GM19043 (cell line): ENCODE results near the gene ZNF485.
"Not testable (repeated sequence)": the region's sequence is repeated elsewhere in the genome, so short reads cannot be mapped to it uniquely, and the experiment has no call there.

Source experiments
- ATAC-seq: cut with Tn5 transposase; IDR thresholded peaks from one replicate; pipeline ENCODE4 v1.9.1; 2021; ENCODE audit warnings: low read depth; ENCODE audit not compliant: unreplicated experiment

The ZNF485 gene

DNA sequence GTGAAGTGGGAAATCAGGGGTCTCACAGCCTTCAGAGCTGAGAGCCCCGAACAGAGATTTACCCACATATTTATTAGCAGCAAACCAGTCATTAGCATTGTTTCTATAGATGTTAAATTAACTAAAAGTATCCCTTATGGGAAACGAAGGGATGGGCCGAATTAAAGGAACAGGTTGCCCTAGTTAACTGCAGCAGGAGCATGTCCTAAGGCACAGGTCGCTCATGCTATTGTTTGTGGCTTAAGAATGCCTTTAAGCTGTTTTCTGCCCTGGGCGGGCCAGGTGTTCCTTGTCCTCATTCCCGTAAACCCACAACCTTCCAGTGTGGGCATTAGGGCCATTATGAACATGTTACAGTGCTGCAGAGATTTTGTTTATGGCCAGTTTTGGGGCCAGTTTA, 4.7 kb upstream of the ZNF485 start:
- ATAC-seq: not testable (repeated sequence)

DNA sequence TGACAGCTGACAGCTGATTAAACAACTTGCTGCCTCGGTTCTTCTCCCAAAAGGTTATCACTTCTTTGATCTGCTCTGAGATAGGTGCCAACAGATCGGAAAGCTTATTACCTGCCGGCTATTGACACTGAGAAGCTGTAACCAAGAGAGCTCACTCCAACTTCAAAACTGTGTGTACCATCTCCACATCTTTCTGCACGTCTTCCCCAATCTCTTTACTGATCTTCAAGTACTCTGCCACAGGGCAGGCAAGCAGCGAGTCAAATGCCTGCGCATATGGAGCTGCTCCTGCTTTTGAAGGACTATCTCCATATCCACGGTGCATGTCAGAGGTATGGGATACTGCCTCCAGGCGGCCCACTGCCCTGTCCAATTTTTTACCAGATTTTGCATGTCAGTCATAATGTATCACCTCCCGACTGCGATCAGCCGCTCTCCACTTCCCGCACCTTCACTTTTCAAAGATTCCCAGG, 352 bp upstream of the ZNF485 start:
- ATAC-seq: peak; percentile 4

GRCh38 chr10:43607199-43607573, 948 bp downstream of the ZNF485 start:
- no peak for ATAC-seq

GRCh38 chr10:43610636-43611035, 4.4 kb downstream of the ZNF485 start:
- ATAC-seq: no peak

GRCh38 chr10:43616697-43617370, 10.6 kb downstream of the ZNF485 start:
- no peak for ATAC-seq

- no peak for ATAC-seq
Measured at GRCh38 chr10:43619368-43619767, 13.1 kb downstream of the ZNF485 start.

DNA sequence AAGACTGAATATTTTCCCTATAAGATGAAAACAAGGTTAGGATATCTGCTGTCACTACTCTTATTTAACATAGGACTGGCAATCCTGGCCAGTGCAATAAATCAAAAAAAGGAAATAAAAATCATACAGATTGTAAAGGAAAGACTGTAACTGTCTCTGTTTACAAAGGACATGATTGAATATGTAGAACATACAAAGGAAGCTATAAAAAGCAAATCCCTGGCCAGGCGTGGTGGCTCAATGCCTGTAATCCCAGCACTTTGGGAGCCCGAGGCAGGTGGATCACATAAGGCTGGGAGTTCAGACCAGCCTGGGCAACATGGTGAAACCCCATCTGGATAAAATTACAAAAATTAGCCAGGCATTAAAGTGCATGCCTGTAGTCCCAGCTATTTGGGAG, 15.8 kb downstream of the ZNF485 start:
- ATAC-seq: no peak

GRCh38 chr10:43623351-43623750, 17.1 kb downstream of the ZNF485 start:
- no peak for ATAC-seq

- ATAC-seq: no peak
Measured at GRCh38 chr10:43627942-43628341, 21.7 kb downstream of the ZNF485 start.

- no peak for ATAC-seq
Measured at GRCh38 chr10:43628956-43629355, 22.7 kb downstream of the ZNF485 start.

DNA sequence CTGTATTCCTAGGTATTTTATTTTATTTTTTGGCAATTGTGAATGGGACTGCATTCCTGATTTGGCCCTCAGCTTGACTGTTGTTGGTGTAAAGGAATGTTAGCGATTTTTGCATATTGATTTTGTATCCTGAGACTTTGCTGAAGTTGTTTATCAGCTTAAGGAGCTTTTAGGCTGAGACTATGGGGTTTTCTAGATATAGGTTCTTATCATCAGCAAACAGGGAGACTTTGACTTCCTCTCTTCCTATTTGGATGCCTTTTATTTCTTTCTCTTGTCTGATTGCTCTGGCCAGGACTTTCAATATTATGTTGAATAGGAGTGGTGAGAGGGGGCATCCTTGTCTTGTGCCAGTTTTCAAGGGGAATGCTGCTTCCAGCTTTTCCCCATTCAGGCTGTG, 29.6 kb downstream of the ZNF485 start:
- not testable (repeated sequence) for ATAC-seq

GRCh38 chr10:43640603-43641002, 34.4 kb downstream of the ZNF485 start:
- no peak for ATAC-seq

DNA sequence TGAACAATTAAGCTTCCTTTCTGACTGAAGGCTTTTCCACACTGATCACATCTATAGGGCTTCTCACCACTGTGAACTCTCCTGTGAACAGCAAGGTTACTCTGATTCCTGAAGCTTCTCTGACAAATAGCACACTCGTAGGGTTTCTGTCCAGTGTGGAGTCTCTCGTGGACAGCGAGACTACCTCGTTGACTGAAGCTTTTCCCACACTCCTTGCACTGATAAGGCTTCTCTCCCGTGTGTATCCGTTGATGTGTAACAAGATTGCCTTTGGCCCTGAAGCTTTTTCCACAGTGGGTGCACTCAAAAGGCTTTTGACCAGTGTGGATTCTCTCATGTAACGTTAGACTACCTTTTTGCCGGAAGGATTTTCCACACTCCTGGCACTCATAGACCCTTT, 38.0 kb downstream of the ZNF485 start:
- no peak for ATAC-seq

- no peak for ATAC-seq
Measured at GRCh38 chr10:43645866-43646265, 39.6 kb downstream of the ZNF485 start.

GRCh38 chr10:43647576-43647975, 41.3 kb downstream of the ZNF485 start:
- no peak for ATAC-seq

DNA sequence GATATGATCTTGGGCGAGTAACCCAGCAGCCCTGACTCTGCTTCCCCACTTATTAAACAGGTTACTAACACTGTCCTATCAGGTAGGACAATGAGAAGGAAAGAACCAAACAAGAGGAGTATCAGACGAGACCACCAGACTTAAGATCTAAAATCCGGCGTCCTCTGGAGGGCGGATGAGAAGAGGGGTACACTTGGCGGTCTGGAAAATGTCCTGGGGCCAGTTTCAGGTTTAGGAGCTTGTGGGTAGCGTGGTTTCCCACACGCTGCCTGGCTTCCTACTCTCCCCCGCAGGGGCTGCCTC, 41.8 kb downstream of the ZNF485 start:
- ATAC-seq: no peak

GRCh38 chr10:43648398-43649184, 42.4 kb downstream of the ZNF485 start, which contains the start of gene ZNF32:
TSS of gene ZNF32 (minus strand) at chr10:43648881. CDS start at chr10:43646133, 2,748 bp downstream.
- peak; percentile 98 for ATAC-seq

GRCh38 chr10:43649185-43649523, 42.9 kb downstream of the ZNF485 start:
- ATAC-seq: peak; percentile 2

GRCh38 chr10:43653746-43654145, 47.5 kb downstream of the ZNF485 start:
- no peak for ATAC-seq

DNA sequence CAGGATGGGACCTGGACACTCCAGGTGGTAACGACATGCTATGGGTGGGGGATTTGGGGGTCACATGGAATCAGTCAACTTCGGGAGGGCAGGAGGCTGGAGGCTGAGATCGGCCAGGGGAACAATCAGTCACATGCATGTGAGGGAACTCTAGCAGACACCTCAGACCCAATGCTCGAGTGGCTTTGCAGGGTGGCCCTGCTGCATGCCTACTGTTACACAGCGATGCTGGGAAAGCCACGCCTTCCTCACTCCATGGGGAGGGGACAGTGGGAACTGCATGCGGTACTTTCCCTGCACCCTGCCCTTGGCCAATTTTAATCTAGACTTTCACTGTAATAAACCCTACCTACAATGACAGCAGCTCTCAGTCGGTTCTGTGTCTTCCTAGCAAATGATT, 49.1 kb downstream of the ZNF485 start:
- ATAC-seq: no peak

GRCh38 chr10:43658227-43658626, 52.0 kb downstream of the ZNF485 start:
- ATAC-seq: no peak

DNA sequence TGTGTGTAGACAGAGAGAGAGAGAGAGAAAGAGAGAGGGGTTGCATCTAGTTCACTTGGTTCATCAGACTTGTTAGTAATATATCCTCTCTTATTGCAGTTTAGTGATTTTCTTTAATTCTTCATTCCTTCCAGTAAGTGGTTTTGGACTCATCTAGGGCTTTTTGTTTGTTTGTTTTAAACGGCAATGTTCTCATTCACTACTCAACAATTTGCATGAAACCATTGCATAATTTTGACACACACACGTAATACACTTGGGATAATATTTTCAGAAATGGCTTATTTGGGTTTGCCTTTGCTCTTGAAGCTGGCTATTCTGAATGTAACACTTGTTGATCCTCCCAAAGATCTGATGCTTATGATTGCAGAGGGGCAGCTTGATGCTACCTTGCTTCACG, 58.8 kb downstream of the ZNF485 start:
- no peak for ATAC-seq
